Measurements from ENCODE around the gene FRAT1.

- TF ChIP-seq CTCF (IDR thresholded peaks at IDR 0.05; ENCODE audit: control extremely low read depth in 1 of 3, insufficient read depth in 1 of 3, low read depth in 1 of 3, low read length in 3 of 3), result no peak
- TF ChIP-seq POLR2A (IDR thresholded peaks at IDR 0.05; ENCODE audit: control extremely low read depth in 1 of 2, low read depth in 2 of 2, low read length in 2 of 2), result no peak
- no peak for TF ChIP-seq EZH2 (IDR thresholded peaks at IDR 0.05; ENCODE audit: low read depth, low read length, severe bottlenecking)
These were observed 48.4 kb upstream of the FRAT1 start for GRCh38 chr10:97270523-97271154.

Data from H1 (cell line).